HepG2 (cell line): ENCODE measurements around the gene RANBP2. TPM values are rescaled to one million over a fixed set of nuclear protein-coding genes. Genes with fewer than 3 reads are reported as not detected.

Experiments used
- AHDC1 ChIP-seq: sonication (generic); formaldehyde crosslinking; IDR thresholded peaks from 2 replicates; pipeline ENCODE4 v1.5.1; 2020; ENCODE audit warnings: mild to moderate bottlenecking, missing genetic modification reagents, borderline replicate concordance
- BHLHE40 ChIP-seq: IDR thresholded peaks from 2 replicates; pipeline ENCODE4 v1.6.1; 2011; ENCODE audit warnings: low read length, improper control_type of control experiment
- CREBL2 ChIP-seq: sonication (generic); formaldehyde crosslinking; IDR thresholded peaks from 2 replicates; pipeline ENCODE4 v1.8.1; 2023; ENCODE audit warnings: missing genetic modification reagents, mild to moderate bottlenecking, borderline replicate concordance
- DMTF1 ChIP-seq: sonication (generic); formaldehyde crosslinking; IDR thresholded peaks from 2 replicates; pipeline ENCODE4 v1.4.0; 2020; ENCODE audit warnings: mild to moderate bottlenecking, missing genetic modification reagents
- ELF3 ChIP-seq: IDR thresholded peaks from 2 replicates; pipeline ENCODE4 v1.6.1; 2016; ENCODE audit warnings: missing genetic modification reagents, missing compliant biosample characterization
- ETV5 ChIP-seq: IDR thresholded peaks from 2 replicates; pipeline ENCODE4 v1.6.1; 2018; ENCODE audit warnings: missing biosample characterization, missing genetic modification reagents, inconsistent platforms, borderline replicate concordance
- FOXA3 ChIP-seq: IDR thresholded peaks from 2 replicates; pipeline ENCODE4 v1.6.1; 2016; ENCODE audit warnings: missing genetic modification reagents, missing compliant biosample characterization
- FOXO1 ChIP-seq: sonication (generic); formaldehyde crosslinking; IDR thresholded peaks from 2 replicates; pipeline ENCODE4 v1.4.0; 2020; ENCODE audit warnings: missing genetic modification reagents
- KLF11 ChIP-seq: IDR thresholded peaks from 2 replicates; pipeline ENCODE4 v1.6.1; 2016; ENCODE audit warnings: missing compliant biosample characterization
- PHF5A ChIP-seq: IDR thresholded peaks from one replicate; pipeline ENCODE4 v1.6.1; 2018; ENCODE audit warnings: low read depth, missing genetic modification reagents; ENCODE audit not compliant: unreplicated experiment
- POLR2A ChIP-seq, 2 experiments: IDR thresholded peaks; 2 replicates each; pipeline ENCODE4 v1.6.1; 2011; ENCODE audit warnings: low read depth in 2 of 2, low read length in 2 of 2, mild to moderate bottlenecking in 1 of 2, moderate library complexity in 1 of 2; ENCODE audit not compliant: insufficient read depth in 1 of 2
- SOX5 ChIP-seq: IDR thresholded peaks from 2 replicates; pipeline ENCODE4 v1.6.1; 2016; ENCODE audit warnings: borderline replicate concordance
- SRSF1 ChIP-seq: fragments of 200-400 bp; formaldehyde crosslinking; optimal IDR thresholded peaks from 2 replicates; pipeline ENCODE3; 2017; ENCODE audit warnings: mild to moderate bottlenecking, low read depth, low read length, moderate library complexity
- SUZ12 ChIP-seq: fragments of 150-350 bp; IDR thresholded peaks from 2 replicates; pipeline ENCODE4 v1.6.1; 2014; ENCODE audit warnings: low read depth, low read length
- U2AF2 ChIP-seq: fragments of 200-400 bp; formaldehyde crosslinking; IDR thresholded peaks from 2 replicates; pipeline ENCODE4 v1.6.1; 2017; ENCODE audit warnings: low read depth, mild to moderate bottlenecking, low read length
- XBP1 ChIP-seq: sonication (generic); formaldehyde crosslinking; IDR thresholded peaks from 2 replicates; pipeline ENCODE4 v1.5.0; 2020; ENCODE audit warnings: missing genetic modification reagents
- ZBTB1 ChIP-seq: sonication (generic); formaldehyde crosslinking; IDR thresholded peaks from 2 replicates; pipeline ENCODE4 v1.4.0; 2020; ENCODE audit warnings: missing genetic modification reagents, borderline replicate concordance
- ZBTB14 ChIP-seq: sonication (generic); formaldehyde crosslinking; IDR thresholded peaks from 2 replicates; pipeline ENCODE4 v1.4.0; 2020; ENCODE audit warnings: missing genetic modification reagents
- ZFX ChIP-seq: sonication (generic); formaldehyde crosslinking; IDR thresholded peaks from 2 replicates; pipeline ENCODE4 v1.4.0; 2020; ENCODE audit warnings: mild to moderate bottlenecking, low read depth, missing genetic modification reagents, moderate library complexity
- ZNF263 ChIP-seq: sonication (generic); formaldehyde crosslinking; IDR thresholded peaks from 2 replicates; pipeline ENCODE4 v1.4.0; 2020; ENCODE audit warnings: missing genetic modification reagents
- ZNF34 ChIP-seq: sonication (generic); formaldehyde crosslinking; IDR thresholded peaks from 2 replicates; pipeline ENCODE4 v1.4.0; 2020; ENCODE audit warnings: mild to moderate bottlenecking, missing genetic modification reagents, borderline replicate concordance
- ZNF501 ChIP-seq: sonication (generic); formaldehyde crosslinking; IDR thresholded peaks from 2 replicates; pipeline ENCODE4 v1.5.1; 2020; ENCODE audit warnings: mild to moderate bottlenecking, moderate library complexity, missing genetic modification reagents
- ZNF564 ChIP-seq: sonication (generic); formaldehyde crosslinking; IDR thresholded peaks from 2 replicates; pipeline ENCODE4 v1.8.1; 2023; ENCODE audit warnings: mild to moderate bottlenecking, missing genetic modification reagents
- ZNF644 ChIP-seq: IDR thresholded peaks from 2 replicates; pipeline ENCODE4 v1.6.1; 2016; ENCODE audit warnings: low read depth
- ZSCAN29 ChIP-seq: sonication (generic); formaldehyde crosslinking; conservative IDR thresholded peaks from 2 replicates; pipeline ENCODE4 v1.4.0; 2020; ENCODE audit warnings: mild to moderate bottlenecking, missing genetic modification reagents
- polyA plus RNA-seq, 8 experiments: library from polyadenylated mRNA; depleted of rRNA in 3 of 8; stranded (reverse) in 7 of 8; unstranded in 1 of 8; fragments of >200 nt; fragmentation: Illumina TruSeq in 4 of 8; extraction: Trizol in 4 of 8; gene quantifications; 2 replicates each; pipeline versions ENCODE4 v1.2.1 to v1.2.3, GENCODE V29; 2011 to 2016; ENCODE audit warnings: low read depth in 4 of 8, missing spikeins in 1 of 8, mixed read lengths in 1 of 8; ENCODE audit not compliant: insufficient read depth in 1 of 8
- total RNA-seq, 5 experiments: library from RNA; depleted of rRNA; stranded (reverse); fragments of >200 nt; fragmentation: Illumina TruSeq; extraction: Trizol; gene quantifications; 2 replicates each; pipeline ENCODE4 v1.2.3, GENCODE V29; 2016; ENCODE audit warnings: low read depth in 1 of 5

The RANBP2 gene
- total and polyA plus RNA-seq, 2 of the 13 experiments (the other 11 are each of a cell fraction or from before 2014, with no cell fraction given), result 12.2 to 87.0 TPM

- TF ChIP-seq ZNF564 (CRISPR knock-in tag), result no peak
- TF ChIP-seq PHF5A (CRISPR knock-in tag), result peak; percentile 28
- TF ChIP-seq SRSF1, result no peak
- no peak for TF ChIP-seq SUZ12
- TF ChIP-seq ETV5 (CRISPR knock-in tag), result peak; percentile 89; the same call in 1 of the 2 replicates
- peak; percentile 76; the same call in 1 of the 2 replicates for TF ChIP-seq FOXO1 (CRISPR knock-in tag)
- TF ChIP-seq ZBTB14 (CRISPR knock-in tag), result no peak
- TF ChIP-seq ZSCAN29, result 0 out of 2 replicates have a peak, but pooled peaks have one; percentile 62
- TF ChIP-seq SOX5 (CRISPR knock-in tag), result peak; percentile 91
- TF ChIP-seq CREBL2 (CRISPR knock-in tag), result no peak
- no peak for TF ChIP-seq ZNF501 (CRISPR knock-in tag)
- TF ChIP-seq ZFX (CRISPR knock-in tag), result no peak
- TF ChIP-seq BHLHE40, result no peak
- no peak for TF ChIP-seq DMTF1
- no peak for TF ChIP-seq KLF11
- TF ChIP-seq ZNF644, result 0 out of 2 replicates have a peak, but pooled peaks have one; percentile 11
- no peak for TF ChIP-seq ZNF263 (CRISPR knock-in tag)
- TF ChIP-seq ZNF34 (CRISPR knock-in tag), result no peak
- peak; percentile 93 for TF ChIP-seq FOXA3 (CRISPR knock-in tag)
- TF ChIP-seq ZBTB1 (CRISPR knock-in tag), result no peak
- TF ChIP-seq U2AF2, result no peak
- TF ChIP-seq POLR2A (IDR thresholded peaks at IDR 0.05; ENCODE audit: insufficient read depth in 1 of 2, low read depth in 2 of 2, low read length in 2 of 2), result no peak
- TF ChIP-seq AHDC1 (CRISPR knock-in tag), result peak; percentile 88
- TF ChIP-seq XBP1 (CRISPR knock-in tag), result no peak
- peak; percentile 96 for TF ChIP-seq ELF3 (CRISPR knock-in tag)
Observed at GRCh38 chr2:108833219-108833618, 113.9 kb downstream of the RANBP2 start (continued).
